HEK293 (cell line): ENCODE measurements around the gene TINAGL1.

Experiments used
- KLF16 ChIP-seq: fragments of 450-650 bp; formaldehyde crosslinking; IDR thresholded peaks from 2 replicates; pipeline ENCODE4 v1.5.1; 2017; ENCODE audit warnings: missing biosample characterization, missing genetic modification characterization
- SP7 ChIP-seq: fragments of 450-650 bp; formaldehyde crosslinking; IDR thresholded peaks from 2 replicates; pipeline ENCODE4 v1.5.1; 2016; ENCODE audit warnings: missing biosample characterization, missing genetic modification characterization
- TCF7L2 ChIP-seq: IDR thresholded peaks from 2 replicates; pipeline ENCODE4 v1.6.1; 2011; ENCODE audit warnings: low read depth, mild to moderate bottlenecking, inconsistent platforms, low read length, moderate library complexity, borderline replicate concordance
- TRIM28 ChIP-seq: IDR thresholded peaks from 2 replicates; pipeline ENCODE4 v1.6.1; 2011; ENCODE audit warnings: low read length, control low read depth, borderline replicate concordance
- ZBTB1 ChIP-seq: fragments of 450-650 bp; formaldehyde crosslinking; IDR thresholded peaks from 2 replicates; pipeline ENCODE4 v1.5.1; 2016; ENCODE audit warnings: missing biosample characterization, missing genetic modification characterization
- ZNF174 ChIP-seq: fragments of 450-650 bp; formaldehyde crosslinking; IDR thresholded peaks from 2 replicates; pipeline ENCODE4 v1.5.0; 2017; ENCODE audit warnings: missing biosample characterization, mild to moderate bottlenecking, missing genetic modification characterization
- ZNF239 ChIP-seq: fragments of 450-650 bp; formaldehyde crosslinking; IDR thresholded peaks from 2 replicates; pipeline ENCODE4 v1.5.1; 2016; ENCODE audit warnings: missing biosample characterization, missing genetic modification characterization
- ZNF274 ChIP-seq, 2 experiments: fragments of 200-500 bp in 1 of 2; fragments of 450-650 bp in 1 of 2; sonication (Bioruptor generic) in 1 of 2; formaldehyde crosslinking in 1 of 2; IDR thresholded peaks; 2 replicates each; pipeline versions ENCODE4 v1.5.1 to v1.6.1; 2014 to 2016; ENCODE audit warnings: borderline replicate concordance in 1 of 2, inconsistent platforms in 1 of 2, low read length in 1 of 2, missing biosample characterization in 1 of 2, missing genetic modification characterization in 1 of 2
- ZNF48 ChIP-seq: fragments of 450-650 bp; formaldehyde crosslinking; IDR thresholded peaks from 2 replicates; pipeline ENCODE4 v1.5.1; 2016; ENCODE audit warnings: missing biosample characterization, missing genetic modification characterization
- ZNF521 ChIP-seq: fragments of 450-650 bp; formaldehyde crosslinking; IDR thresholded peaks from 2 replicates; pipeline ENCODE4 v1.5.1; 2017; ENCODE audit warnings: missing biosample characterization, mild to moderate bottlenecking, missing genetic modification characterization
- ZNF600 ChIP-seq: fragments of 450-650 bp; formaldehyde crosslinking; IDR thresholded peaks from 2 replicates; pipeline ENCODE4 v1.5.1; 2016; ENCODE audit warnings: missing biosample characterization, missing genetic modification characterization
- ZNF664 ChIP-seq: fragments of 450-650 bp; formaldehyde crosslinking; IDR thresholded peaks from 2 replicates; pipeline ENCODE4 v1.5.1; 2016; ENCODE audit warnings: missing biosample characterization, missing genetic modification characterization
- TF ChIP-seq, protein P1 (sequence below): fragments of 450-650 bp; formaldehyde crosslinking; IDR thresholded peaks from 2 replicates; pipeline ENCODE4 v1.5.1; 2016; ENCODE audit warnings: missing biosample characterization, missing genetic modification characterization
- TF ChIP-seq, protein P2 (sequence below): fragments of 450-650 bp; formaldehyde crosslinking; IDR thresholded peaks from 2 replicates; pipeline ENCODE4 v1.5.1; 2016; ENCODE audit warnings: missing biosample characterization, missing genetic modification characterization

DNA sequence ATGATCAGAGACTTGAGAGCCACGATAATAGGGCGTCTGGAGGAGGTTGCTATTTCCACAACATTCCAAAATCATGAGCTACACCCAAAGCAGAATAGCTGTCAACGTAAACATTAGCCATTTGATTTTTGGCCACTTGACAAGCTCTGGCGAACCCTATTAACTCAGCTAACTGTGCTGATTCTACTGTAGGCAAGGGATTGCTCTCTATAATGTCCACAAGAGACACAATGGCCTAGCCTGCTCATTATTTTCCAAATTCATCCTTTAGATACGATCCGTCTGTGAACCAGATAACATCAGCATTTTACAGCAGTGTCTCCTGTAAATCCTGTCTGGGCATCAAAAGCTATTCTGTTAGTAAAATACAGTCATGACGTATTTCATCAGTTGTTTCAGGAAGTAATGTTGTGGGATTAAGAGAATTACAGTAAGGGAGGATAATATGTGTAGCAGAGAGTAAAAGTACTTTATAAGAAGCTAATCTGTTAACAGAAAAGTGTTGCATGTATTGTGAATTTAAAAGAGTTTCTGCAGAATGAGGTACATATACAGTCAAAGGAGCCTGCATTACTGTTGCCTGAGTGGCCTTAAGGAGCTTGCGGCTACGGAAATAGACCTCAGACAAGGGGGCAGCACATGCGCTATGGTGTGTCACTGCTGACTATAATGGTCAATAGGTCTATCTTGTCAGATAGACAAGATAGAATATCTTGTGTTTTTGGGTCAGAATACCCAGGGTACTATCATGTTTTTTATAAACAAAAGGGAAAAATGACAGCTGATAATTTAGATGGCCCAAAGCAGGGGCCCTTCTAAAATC is 44.9 kb upstream of the TINAGL1 start:
- no peak for TF ChIP-seq ZNF521 (tag by site-specific recombination)
- no peak for TF ChIP-seq ZNF274 (IDR thresholded peaks at IDR 0.05; ENCODE audit: low read length)
- TF ChIP-seq ZNF274 (tag by site-specific recombination; IDR thresholded peaks at IDR 0.05; ENCODE audit: borderline replicate concordance): no peak
- peak; percentile 84 for TF ChIP-seq SP7 (tag by site-specific recombination)
- TF ChIP-seq, protein P1, sequence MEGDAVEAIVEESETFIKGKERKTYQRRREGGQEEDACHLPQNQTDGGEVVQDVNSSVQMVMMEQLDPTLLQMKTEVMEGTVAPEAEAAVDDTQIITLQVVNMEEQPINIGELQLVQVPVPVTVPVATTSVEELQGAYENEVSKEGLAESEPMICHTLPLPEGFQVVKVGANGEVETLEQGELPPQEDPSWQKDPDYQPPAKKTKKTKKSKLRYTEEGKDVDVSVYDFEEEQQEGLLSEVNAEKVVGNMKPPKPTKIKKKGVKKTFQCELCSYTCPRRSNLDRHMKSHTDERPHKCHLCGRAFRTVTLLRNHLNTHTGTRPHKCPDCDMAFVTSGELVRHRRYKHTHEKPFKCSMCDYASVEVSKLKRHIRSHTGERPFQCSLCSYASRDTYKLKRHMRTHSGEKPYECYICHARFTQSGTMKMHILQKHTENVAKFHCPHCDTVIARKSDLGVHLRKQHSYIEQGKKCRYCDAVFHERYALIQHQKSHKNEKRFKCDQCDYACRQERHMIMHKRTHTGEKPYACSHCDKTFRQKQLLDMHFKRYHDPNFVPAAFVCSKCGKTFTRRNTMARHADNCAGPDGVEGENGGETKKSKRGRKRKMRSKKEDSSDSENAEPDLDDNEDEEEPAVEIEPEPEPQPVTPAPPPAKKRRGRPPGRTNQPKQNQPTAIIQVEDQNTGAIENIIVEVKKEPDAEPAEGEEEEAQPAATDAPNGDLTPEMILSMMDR (tag by site-specific recombination): no peak
- no peak for TF ChIP-seq TCF7L2
- TF ChIP-seq ZNF174 (tag by site-specific recombination): no peak
- TF ChIP-seq ZNF48 (tag by site-specific recombination): no peak
- no peak for TF ChIP-seq ZNF239 (tag by site-specific recombination)
- peak; percentile 46; the same call in 1 of the 2 replicates for TF ChIP-seq ZNF664 (tag by site-specific recombination)
- TF ChIP-seq ZBTB1 (tag by site-specific recombination): no peak
- 0 out of 2 replicates have a peak, but pooled peaks have one; percentile 8 for TF ChIP-seq ZNF600
- TF ChIP-seq KLF16: no peak
- TF ChIP-seq TRIM28: peak; percentile 91
- TF ChIP-seq, protein P2, sequence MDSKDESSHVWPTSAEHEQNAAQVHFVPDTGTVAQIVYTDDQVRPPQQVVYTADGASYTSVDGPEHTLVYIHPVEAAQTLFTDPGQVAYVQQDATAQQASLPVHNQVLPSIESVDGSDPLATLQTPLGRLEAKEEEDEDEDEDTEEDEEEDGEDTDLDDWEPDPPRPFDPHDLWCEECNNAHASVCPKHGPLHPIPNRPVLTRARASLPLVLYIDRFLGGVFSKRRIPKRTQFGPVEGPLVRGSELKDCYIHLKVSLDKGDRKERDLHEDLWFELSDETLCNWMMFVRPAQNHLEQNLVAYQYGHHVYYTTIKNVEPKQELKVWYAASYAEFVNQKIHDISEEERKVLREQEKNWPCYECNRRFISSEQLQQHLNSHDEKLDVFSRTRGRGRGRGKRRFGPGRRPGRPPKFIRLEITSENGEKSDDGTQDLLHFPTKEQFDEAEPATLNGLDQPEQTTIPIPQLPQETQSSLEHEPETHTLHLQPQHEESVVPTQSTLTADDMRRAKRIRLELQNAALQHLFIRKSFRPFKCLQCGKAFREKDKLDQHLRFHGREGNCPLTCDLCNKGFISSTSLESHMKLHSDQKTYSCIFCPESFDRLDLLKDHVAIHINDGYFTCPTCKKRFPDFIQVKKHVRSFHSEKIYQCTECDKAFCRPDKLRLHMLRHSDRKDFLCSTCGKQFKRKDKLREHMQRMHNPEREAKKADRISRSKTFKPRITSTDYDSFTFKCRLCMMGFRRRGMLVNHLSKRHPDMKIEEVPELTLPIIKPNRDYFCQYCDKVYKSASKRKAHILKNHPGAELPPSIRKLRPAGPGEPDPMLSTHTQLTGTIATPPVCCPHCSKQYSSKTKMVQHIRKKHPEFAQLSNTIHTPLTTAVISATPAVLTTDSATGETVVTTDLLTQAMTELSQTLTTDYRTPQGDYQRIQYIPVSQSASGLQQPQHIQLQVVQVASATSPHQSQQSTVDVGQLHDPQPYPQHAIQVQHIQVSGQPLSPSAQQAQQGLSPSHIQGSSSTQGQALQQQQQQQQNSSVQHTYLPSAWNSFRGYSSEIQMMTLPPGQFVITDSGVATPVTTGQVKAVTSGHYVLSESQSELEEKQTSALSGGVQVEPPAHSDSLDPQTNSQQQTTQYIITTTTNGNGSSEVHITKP: no peak
